Heart left ventricle (tissue), 16 donors: ENCODE results near the gene KCNQ1. TPM values are rescaled to one million over a fixed set of nuclear protein-coding genes. Genes with fewer than 3 reads are reported as not detected.
A peak's percentile ranks its signal among the peaks of the same experiment; 100 is the strongest.

ENCODE experiments used
- ATAC-seq, 4 donors: fragments of 200-7000 bp; cut with Tn5 transposase; one replicate each; pipeline ENCODE4 v1.9.1; 2020 to 2022; ENCODE audit warnings: moderate library complexity in 4 of 4, mild to moderate bottlenecking in 3 of 4, moderate number of reproducible peaks in 1 of 4
- DNase-seq, 5 donors: peaks; one replicate each; pipeline ENCODE4 v3.0.0-alpha.2; 2020
- H3K27ac ChIP-seq, 12 donors: fragments of 200-600 bp; sonication (generic) in 4 of 12; one replicate each; pipeline versions ENCODE4 v1.5.0 to v1.8.0; 2016 to 2022; ENCODE audit warnings: mild to moderate bottlenecking in 2 of 12
- H3K27me3 ChIP-seq, 9 donors: fragments of 200-600 bp; sonication (generic) in 2 of 9; one replicate each; pipeline versions ENCODE4 v1.5.1 to v1.8.0; 2016 to 2022; ENCODE audit warnings: mild to moderate bottlenecking in 3 of 9
- H3K36me3 ChIP-seq, 9 donors: fragments of 200-600 bp; sonication (generic) in 2 of 9; one replicate each; pipeline versions ENCODE4 v1.5.0 to v1.8.0; 2018 to 2022; ENCODE audit warnings: mild to moderate bottlenecking in 2 of 9
- H3K4me1 ChIP-seq, 12 donors: fragments of 200-600 bp; sonication (generic) in 4 of 12; one replicate each; pipeline versions ENCODE4 v1.5.0 to v1.8.0; 2016 to 2022; ENCODE audit warnings: mild to moderate bottlenecking in 3 of 12
- H3K4me3 ChIP-seq, 12 donors: fragments of 200-600 bp; sonication (generic) in 4 of 12; one replicate each; pipeline versions ENCODE4 v1.5.0 to v1.8.0; 2017 to 2022; ENCODE audit warnings: mild to moderate bottlenecking in 9 of 12, moderate library complexity in 4 of 12
- H3K9me3 ChIP-seq, 12 donors: fragments of 200-600 bp; sonication (generic) in 4 of 12; one replicate each; pipeline versions ENCODE4 v1.5.0 to v1.8.0; 2016 to 2022; ENCODE audit warnings: mild to moderate bottlenecking in 1 of 12
- CTCF ChIP-seq, 12 donors: fragments of 200-600 bp; sonication (generic) in 4 of 12; IDR thresholded peaks; one replicate each; pipeline versions ENCODE4 v1.5.0 to v1.8.0; 2018 to 2022; ENCODE audit warnings: antibody characterized with exemption in 12 of 12, mild to moderate bottlenecking in 5 of 12
- POLR2A ChIP-seq, 2 donors: fragments of 450-650 bp; IDR thresholded peaks; one replicate each; pipeline ENCODE4 v1.6.1; 2017; ENCODE audit warnings: antibody characterized with exemption in 2 of 2, mild to moderate bottlenecking in 2 of 2, moderate library complexity in 2 of 2
- WGBS, 4 donors: extraction: QIAGEN DNeasy Blood & Tissue Kit in 2 of 4; methylation state at CpG; one replicate each; pipeline versions ENCODE4 v1.1.5 to v1.1.7; 2013 to 2018; 5-methylcytosine and 5-hydroxymethylcytosine counted together
- intact Hi-C, 10 donors: fragments of 100-400 bp; cut with DNase I; formaldehyde crosslinking; loops; one replicate each; pipeline versions ENCODE4 v1.11.1 to v1.14.2; 2022
- polyA plus RNA-seq, 2 donors: library from polyadenylated mRNA; stranded (reverse); fragments of 200-250 nt; gene quantifications; one replicate each; pipeline ENCODE4 v1.2.3, GENCODE V29; 2013
- total RNA-seq, 9 donors: library from RNA; depleted of rRNA in 2 of 9; stranded (reverse); fragments of >200 nt in 2 of 9; fragmentation: NEBNext Ultra II Directional in 3 of 9; extraction: Animal tissue kit (Norgen Biotek cat#: 25700) in 3 of 9; gene quantifications; one replicate each; pipeline versions ENCODE4 v1.1.0 to v1.2.4, GENCODE V29; 2016 to 2023
- donor health status: ischemic (EF 13 %, LVEDD 7.1; RV severe dilation, severe dysfunction).
- donor health status: healthy with polysubstance abuse.
- donor health status: DM: no; HTN: yes; CAD: no.
- donor health status: DM: no; HTN: no; CAD: no.
- donor health status: ischemic (EF 25% LVEDD 6.9; RV normal size, moderate dysfunction).
- donor health status: ischemic (EF 25% LVEDD 5.7; RV mildly dilated, moderate dysfunction).
- donor health status: healthy.
- donor health status: DM: yes; HTN: yes; CAD: no.
- donor health status: ischemic (EF 35%, LVEDD 5.7; RV mildly dilated, moderate dysfunction).
- donor health status: nonischemic (EF 11% LVEDD 7.7; RV severe dilation, severe dysfunction).
- donor health status: DM: yes; HTN: yes; CAD: no.
- donor health status: PGD.
- donor health status: ischemic (EF 29% LVEDD 5.4; RV normal size, mild dysfunction).
- donor health status: nonischemic (EF 23%, LVEDD 6.1; RV moderate dilation, normal function).

Gene KCNQ1
- total and polyA plus RNA-seq, 11 donors, result 18.6 to 42.4 (median 31.4) TPM

- Histone ChIP-seq H3K4me1 (peaks cover 0 to 46% (median 4%) of the 10 kb centered on the region in 12 donors), H3K27ac (no peak overlapping the region), H3K4me3 (no peak overlapping the region), H3K36me3 (peaks cover 0 to 7% (median 0%) of the 10 kb centered on the region in 9 donors), H3K9me3 (no peaks in the 10 kb centered on the region), H3K27me3 (no peaks in the 10 kb centered on the region)
- TF ChIP-seq CTCF (IDR thresholded peaks at IDR 0.05) (no peak), POLR2A (IDR thresholded peaks at IDR 0.05) (no peak)
- intact Hi-C loops, result no loop called here
- ATAC-seq (peak in 3 of 4 donors; percentile 1 to 13 (median 7)), DNase-seq (peak; percentile 4 to 52 (median 19))
- 76 to 84% (median 81%) methylated on average over 9 to 22 of the region's 22 CpGs for WGBS, 4 donors
These were observed 133.5 kb downstream of the KCNQ1 start for GRCh38 chr11:2577991-2578928.

GRCh38 chr11:2578929-2579270, 134.1 kb downstream of the KCNQ1 start:
- H3K36me3 ChIP-seq, result peaks cover 0 to 7% (median 0%) of the 10 kb centered on the region in 9 donors
- ATAC-seq (no peak), DNase-seq (peak in 2 of 5 donors; percentile 6 to 36)
- H3K9me3 ChIP-seq, result no peaks in the 10 kb centered on the region
- H3K4me1 ChIP-seq, result peaks cover 0 to 46% (median 4%) of the 10 kb centered on the region in 12 donors
- no peak overlapping the region for H3K4me3 ChIP-seq
- TF ChIP-seq POLR2A (IDR thresholded peaks at IDR 0.05), result no peak
- no peak for TF ChIP-seq CTCF (IDR thresholded peaks at IDR 0.05)
- intact Hi-C loops, result no loop called here
- no peak overlapping the region for H3K27ac ChIP-seq
- no peaks in the 10 kb centered on the region for H3K27me3 ChIP-seq
- 86 to 89% (median 88%) methylated on average over 6 to 7 of the region's 7 CpGs for WGBS, 4 donors

- DNase-seq, result peak; percentile 5 to 60 (median 29)
- H3K27ac ChIP-seq, result no peak overlapping the region
- H3K36me3 ChIP-seq, result peaks cover 0 to 7% (median 0%) of the 10 kb centered on the region in 9 donors
- WGBS, 4 donors, result 73 to 78% (median 76%) methylated on average over 15 to 17 of the region's 17 CpGs
- intact Hi-C loops, result no loop called here
- H3K4me1 ChIP-seq, result peaks cover 0 to 46% (median 4%) of the 10 kb centered on the region in 12 donors
- no peak for TF ChIP-seq POLR2A (IDR thresholded peaks at IDR 0.05)
- no peak for TF ChIP-seq CTCF (IDR thresholded peaks at IDR 0.05)
- no peaks in the 10 kb centered on the region for H3K9me3 ChIP-seq
- H3K4me3 ChIP-seq, result no peak overlapping the region
- no peaks in the 10 kb centered on the region for H3K27me3 ChIP-seq
- no peak for ATAC-seq
These were observed 134.7 kb downstream of the KCNQ1 start for GRCh38 chr11:2579315-2580060.

GRCh38 chr11:2580061-2580421, 135.2 kb downstream of the KCNQ1 start:
- ATAC-seq, result peak in 2 of 4 donors; percentile 25 to 39
- TF ChIP-seq POLR2A (IDR thresholded peaks at IDR 0.05) (no peak), CTCF (IDR thresholded peaks at IDR 0.05) (no peak)
- DNase-seq, result peak; percentile 17 to 62 (median 22)
- Histone ChIP-seq H3K9me3 (no peaks in the 10 kb centered on the region), H3K27me3 (no peaks in the 10 kb centered on the region), H3K27ac (no peak overlapping the region), H3K36me3 (peaks cover 0 to 6% (median 0%) of the 10 kb centered on the region in 9 donors), H3K4me3 (no peak overlapping the region), H3K4me1 (peaks cover 0 to 46% (median 4%) of the 10 kb centered on the region in 12 donors)
- 54 to 68% (median 61%) methylated on average over 10 of the region's 10 CpGs for WGBS, 4 donors
- intact Hi-C loops, result no loop called here
